NCI-H1694 (cell line): Measurements from ENCODE around the gene C19orf12.
A peak's percentile ranks its signal among the peaks of the same experiment; 100 is the strongest.
"Not testable (repeated sequence)": the region's sequence is repeated elsewhere in the genome, so short reads cannot be mapped to it uniquely, and the experiment has no call there.

ENCODE experiments used
- DNase-seq: peaks from one replicate; lab custom pipeline; 2025; lab: John Stamatoyannopoulos, UW

C19orf12 gene

GRCh38 chr19:29677001-29677817 lies 37.9 kb downstream of the C19orf12 start:
- DNase-seq = no peak

DNA sequence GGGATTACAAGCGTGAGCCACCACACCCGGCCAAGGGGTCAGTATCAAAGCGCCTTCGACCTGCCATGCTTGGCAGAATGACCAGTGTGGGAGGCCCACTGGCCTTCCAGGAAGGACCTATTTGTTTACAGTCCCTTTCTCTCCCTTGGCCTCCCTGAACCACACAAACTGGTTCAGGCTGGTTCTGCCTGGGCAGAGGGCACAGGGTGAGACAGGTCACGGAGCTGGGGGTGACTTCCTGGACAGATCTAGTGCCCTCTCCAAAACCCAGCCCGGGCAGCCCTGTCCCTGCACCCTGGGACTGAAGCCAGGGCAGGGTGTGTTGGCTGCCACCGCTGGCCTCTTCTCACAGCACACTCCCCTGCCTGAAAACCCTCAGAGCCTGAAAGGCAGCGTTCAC lies 38.5 kb downstream of the C19orf12 start:
- no peak for DNase-seq

DNA sequence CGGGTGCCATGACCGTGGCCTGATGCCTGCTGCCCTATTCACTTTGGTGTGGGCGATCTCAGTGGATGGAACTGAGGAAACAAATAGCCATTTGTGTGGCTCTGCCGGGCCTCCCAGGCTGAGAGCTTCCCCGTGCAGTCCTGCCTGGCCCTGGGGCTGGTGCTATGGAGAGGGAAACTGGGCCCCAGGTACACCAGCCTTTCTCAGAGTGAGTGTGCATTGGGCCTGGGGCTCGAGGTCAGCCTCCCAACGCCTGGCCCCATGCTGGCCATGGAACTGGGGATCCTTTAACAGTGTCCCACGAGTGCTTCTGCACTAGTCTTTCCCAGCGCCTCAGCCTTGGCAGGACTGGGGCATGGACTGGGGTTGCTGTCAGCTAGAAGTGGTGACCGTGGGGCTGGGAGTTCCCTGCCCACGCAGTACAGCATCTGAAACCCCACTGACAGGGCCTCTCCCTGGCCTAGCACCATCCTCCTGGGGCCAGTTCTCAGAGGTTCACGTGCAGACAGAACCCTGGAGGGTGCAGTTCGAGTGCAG lies 39.3 kb downstream of the C19orf12 start:
- DNase-seq = no peak

DNA sequence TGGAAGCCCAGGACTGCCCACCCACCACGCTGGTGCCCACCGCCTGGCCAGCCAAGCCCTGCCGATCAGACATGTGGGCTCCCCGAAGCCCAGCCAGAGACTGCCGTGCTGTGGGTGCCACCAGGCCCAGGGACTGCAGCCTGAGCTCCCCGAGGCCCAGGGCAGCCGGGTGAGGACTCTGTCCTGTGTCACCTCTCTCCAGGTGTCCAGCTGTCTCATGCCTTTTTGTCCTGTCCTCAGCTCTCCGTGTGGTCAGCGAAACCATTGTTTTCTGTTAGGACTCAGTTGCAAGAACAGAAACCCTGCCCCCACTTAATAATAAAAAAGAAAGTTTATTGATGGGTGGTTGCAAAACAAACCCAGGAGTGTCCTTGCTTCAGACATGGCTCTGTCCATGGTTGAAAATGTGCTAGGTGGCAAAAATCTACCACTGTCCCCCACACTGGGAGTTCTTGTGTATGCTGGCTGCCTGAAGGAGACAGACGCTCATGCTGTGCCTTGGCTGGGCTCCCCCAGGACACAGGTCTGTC lies 39.9 kb downstream of the C19orf12 start:
- no peak for DNase-seq

GRCh38 chr19:29674374-29675119 lies 40.5 kb downstream of the C19orf12 start:
- DNase-seq = no peak

- DNase-seq = no peak
Measured at GRCh38 chr19:29673451-29674371, 41.4 kb downstream of the C19orf12 start.

- no peak for DNase-seq
Measured at GRCh38 chr19:29672933-29673336, 42.1 kb downstream of the C19orf12 start.

GRCh38 chr19:29672319-29672932 lies 42.6 kb downstream of the C19orf12 start:
- no peak for DNase-seq

GRCh38 chr19:29671393-29672160 lies 43.5 kb downstream of the C19orf12 start:
- DNase-seq = no peak

- DNase-seq = not testable (repeated sequence)
Measured at GRCh38 chr19:29671026-29671392, 44.1 kb downstream of the C19orf12 start.

GRCh38 chr19:29670255-29670654 lies 44.8 kb downstream of the C19orf12 start:
- no peak for DNase-seq

- DNase-seq = no peak
Measured at GRCh38 chr19:29668746-29669609, 46.1 kb downstream of the C19orf12 start.

DNA sequence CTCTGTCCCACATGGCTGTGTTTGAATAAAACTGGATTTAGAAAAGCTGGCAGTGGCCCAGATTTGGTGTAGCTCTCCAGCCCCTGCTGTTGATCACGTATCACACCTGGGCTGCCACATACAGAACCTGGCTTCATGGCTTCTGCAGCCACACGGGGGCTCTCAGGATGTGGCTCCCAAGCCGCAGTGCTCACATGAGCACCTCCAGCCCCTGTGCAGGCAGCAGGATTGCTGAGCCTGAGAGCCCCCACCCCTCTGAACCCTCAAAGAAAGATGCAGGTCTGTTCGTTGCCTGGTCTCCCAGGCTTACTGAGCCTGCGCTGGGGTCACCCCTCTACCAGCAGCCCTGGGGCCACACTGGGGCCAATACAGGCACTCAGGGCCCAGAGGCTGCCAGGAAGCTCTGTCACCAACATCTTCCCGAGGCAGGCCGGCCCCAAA lies 47.1 kb downstream of the C19orf12 start:
- no peak for DNase-seq

GRCh38 chr19:29667387-29667783 lies 47.7 kb downstream of the C19orf12 start:
- no peak for DNase-seq

DNA sequence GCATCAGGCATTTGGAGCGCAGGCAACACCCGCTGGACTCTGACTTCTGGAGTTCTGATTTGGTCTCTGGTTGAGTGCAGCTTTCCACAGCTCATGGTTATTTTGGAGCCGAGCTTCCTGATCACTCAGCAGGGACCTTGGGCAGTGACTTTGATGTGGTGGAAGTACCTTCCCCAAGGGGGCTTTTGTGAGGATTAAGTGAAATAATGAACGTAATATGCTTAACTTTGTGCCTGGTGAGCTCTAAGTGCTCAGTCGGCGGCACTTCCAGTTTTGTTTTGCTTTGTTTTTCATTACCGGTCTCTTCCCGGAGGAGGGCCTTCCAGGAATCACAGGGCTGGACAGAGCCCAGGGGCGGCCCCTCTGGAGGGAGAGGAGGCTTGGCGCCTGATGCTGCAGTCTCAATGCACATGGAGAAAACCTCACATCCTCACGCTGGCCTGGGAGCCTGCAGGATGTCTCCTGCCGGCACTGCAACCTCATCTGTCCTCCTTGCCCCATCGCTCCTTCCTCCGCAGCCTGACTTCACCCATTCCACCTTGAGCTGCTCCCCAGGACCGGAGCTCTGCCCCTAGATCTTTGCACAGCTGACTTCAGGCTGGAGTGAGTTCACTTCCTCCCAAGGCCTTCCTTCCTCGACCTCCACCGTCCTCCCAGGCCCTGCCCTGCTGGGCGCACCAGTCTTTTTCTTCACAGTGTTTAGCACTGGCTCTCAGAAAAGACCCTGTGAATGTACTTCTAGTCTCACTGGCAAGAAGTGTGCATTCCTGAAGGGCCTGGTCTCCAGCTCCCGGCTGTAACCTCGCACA lies 48.3 kb downstream of the C19orf12 start:
- DNase-seq = no peak

GRCh38 chr19:29665826-29666577 lies 49.1 kb downstream of the C19orf12 start:
- DNase-seq = no peak

GRCh38 chr19:29665215-29665825 lies 49.7 kb downstream of the C19orf12 start, which contains the start of gene PLEKHF1:
TSS of gene PLEKHF1 (plus strand) at chr19:29665461. CDS start at chr19:29673840, 8,379 bp downstream.
- DNase-seq = peak; percentile 20
